GM19351 (cell line): ENCODE results near the gene OSBPL5.

Source experiments
- ATAC-seq: cut with Tn5 transposase; IDR thresholded peaks from one replicate; pipeline ENCODE4 v1.9.1; 2021; ENCODE audit warnings: mild to moderate bottlenecking, moderate library complexity; ENCODE audit not compliant: unreplicated experiment

The OSBPL5 gene

GRCh38 chr11:3135481-3136440, 29.3 kb downstream of the OSBPL5 start:
- ATAC-seq, result no peak

DNA sequence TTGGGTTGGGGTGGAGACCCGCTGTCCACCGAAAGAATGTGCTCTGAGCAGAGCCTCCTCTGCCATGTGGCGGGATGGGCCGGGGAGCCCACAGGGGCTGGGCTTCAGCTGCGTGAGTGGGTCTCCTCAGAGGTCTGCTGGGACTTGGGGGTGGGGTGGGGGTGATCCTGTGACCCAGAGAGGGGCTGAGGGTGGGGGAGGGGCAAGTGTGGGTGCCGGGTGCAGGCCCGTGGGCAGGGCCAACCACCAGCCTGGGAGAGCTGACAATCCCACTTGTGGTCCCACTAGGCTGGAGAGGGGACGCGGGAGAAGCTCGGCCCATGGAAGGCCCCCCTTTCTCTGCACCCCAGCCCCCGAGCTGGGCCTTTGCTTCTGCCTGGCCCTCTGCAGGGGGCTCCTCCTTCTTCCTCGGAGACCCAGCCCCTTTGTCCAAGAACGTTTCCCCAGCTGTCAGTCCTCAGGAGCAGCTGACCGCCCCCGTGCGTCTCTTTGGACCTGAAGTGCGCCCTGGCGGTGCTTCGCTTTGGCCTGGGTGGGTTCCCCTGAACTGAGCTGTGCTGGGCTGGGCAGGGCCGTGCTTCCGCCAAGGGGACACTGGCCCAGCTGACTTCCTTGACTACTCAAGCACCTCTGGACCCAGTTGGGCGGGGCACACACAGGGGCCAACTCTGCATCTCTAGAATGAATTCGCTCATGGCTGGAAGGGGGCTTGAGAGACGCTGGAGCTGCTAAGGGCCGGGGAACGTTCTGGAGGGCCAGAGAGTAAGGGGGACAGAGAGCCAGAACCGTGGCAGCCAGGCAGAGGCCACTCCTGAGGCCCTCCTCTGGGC, 30.2 kb downstream of the OSBPL5 start:
- ATAC-seq, result no peak

DNA sequence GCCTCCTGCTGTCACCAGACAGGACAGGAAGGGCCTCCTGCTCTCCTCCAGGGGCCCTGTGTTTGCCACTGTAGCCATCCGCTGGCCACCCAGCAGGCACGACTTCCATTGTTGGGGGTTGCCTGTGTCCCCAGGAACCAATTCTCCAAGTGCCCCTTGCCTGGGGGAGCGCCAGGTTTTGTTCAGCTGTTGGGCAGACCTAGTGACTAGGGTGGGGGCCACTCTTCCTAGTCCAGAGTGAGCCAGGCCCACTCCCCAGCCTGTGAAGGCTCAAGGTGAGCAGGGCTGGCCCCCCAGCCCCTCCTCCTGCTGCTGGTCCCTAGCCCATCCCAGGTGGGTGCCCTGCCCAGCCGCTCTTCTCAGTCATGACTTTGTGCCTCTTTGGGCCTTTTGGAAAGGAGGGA, 30.9 kb downstream of the OSBPL5 start:
- no peak for ATAC-seq

DNA sequence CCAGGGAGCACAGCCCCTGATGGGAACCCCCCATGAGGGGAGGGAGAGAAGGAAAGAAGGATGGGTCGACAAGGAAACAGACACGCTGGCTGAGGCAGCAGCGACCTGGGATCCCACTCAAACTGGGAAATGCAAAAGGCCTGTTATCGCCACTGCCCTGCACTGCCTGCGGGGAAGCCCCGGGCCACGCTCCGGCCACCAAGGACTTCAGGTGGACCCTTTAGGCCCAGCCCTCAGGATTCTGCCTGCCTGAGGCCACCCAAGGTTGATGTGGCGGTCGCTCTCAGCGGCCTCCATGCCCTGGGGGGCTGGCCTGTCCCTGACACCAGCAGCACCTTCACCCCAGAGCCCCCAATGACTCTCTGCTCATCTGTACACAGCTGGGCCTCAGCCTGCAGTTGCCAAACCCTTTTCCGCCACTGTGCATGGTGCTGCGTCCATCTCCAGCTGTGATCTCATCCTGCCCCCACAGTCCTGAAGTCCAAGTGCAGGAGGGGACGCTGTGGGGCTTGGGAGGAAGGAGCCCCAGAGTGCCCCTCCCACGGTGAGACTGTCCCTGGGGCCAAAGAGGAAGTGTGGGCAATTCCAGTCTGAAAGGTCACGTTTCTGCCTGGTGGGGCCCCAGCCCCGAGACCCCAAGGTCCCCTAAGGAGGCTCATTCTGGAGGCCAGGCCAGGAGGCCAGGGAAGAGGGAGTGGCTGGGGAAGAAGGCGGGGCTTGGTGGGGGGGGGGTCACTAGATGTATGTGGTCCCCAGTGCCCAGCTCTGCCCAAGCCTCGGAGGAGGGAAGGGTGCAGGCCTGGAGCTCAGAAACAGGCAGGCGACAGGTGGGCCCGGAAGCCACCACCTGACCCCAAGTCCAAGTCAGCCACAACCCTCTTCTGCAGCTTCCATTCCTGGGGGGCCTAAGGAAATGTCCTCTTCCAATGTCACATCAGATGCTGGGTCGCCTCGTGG, 31.6 kb downstream of the OSBPL5 start:
- ATAC-seq, result no peak

DNA sequence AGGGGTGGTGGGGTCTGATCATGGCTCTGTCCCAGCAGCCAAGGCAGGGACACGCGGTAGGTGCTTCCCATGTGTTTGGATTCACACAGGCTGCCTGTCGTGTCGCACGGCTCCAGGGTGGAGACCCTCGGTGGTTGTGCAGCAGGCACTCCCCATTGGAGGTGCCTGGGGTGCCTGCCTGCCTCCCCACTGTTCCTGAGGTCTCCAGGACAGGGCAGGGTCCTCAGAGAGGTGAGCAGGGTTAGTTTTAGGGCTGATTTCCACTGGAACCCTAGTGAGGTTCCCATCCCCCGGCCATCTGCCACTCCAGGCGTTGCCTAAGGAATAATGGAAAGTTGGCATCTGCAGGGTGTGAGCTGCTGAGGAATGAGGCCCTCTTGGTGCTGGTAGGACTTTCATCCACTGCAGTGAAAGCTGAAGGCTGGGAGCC, 32.3 kb downstream of the OSBPL5 start:
- ATAC-seq, result no peak

DNA sequence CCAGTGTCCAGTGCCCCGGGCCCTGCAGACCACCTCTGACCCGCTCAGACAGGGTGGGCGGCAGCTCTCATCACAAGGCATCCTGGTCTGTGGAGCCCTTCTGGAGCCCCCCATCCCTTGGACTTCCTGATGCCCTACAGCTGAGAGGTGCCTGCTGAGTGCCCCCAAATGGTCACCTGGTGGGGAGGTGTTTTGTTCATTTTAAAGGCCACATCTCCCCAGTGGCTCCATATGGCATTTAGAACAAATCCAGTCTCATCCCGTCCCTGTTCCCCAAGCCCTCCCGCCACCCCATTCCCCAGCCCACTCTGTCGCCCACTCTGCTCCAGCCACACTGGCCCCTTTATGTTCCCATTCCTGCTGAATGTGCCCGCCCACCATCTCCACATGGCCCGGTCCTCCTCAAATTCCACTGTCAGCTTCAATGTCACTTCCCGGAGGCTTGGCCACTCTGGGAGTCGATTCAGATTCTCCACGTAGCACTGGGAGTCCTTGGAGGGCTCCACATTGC, 32.8 kb downstream of the OSBPL5 start:
- no peak for ATAC-seq

GRCh38 chr11:3131330-3131941, 33.7 kb downstream of the OSBPL5 start:
- no peak for ATAC-seq

- no peak for ATAC-seq
Observed at GRCh38 chr11:3130269-3131071, 34.6 kb downstream of the OSBPL5 start.

- no peak for ATAC-seq
Observed at GRCh38 chr11:3129591-3130268, 35.4 kb downstream of the OSBPL5 start.

- ATAC-seq, result no peak
Observed at GRCh38 chr11:3129181-3129590, 35.9 kb downstream of the OSBPL5 start.

DNA sequence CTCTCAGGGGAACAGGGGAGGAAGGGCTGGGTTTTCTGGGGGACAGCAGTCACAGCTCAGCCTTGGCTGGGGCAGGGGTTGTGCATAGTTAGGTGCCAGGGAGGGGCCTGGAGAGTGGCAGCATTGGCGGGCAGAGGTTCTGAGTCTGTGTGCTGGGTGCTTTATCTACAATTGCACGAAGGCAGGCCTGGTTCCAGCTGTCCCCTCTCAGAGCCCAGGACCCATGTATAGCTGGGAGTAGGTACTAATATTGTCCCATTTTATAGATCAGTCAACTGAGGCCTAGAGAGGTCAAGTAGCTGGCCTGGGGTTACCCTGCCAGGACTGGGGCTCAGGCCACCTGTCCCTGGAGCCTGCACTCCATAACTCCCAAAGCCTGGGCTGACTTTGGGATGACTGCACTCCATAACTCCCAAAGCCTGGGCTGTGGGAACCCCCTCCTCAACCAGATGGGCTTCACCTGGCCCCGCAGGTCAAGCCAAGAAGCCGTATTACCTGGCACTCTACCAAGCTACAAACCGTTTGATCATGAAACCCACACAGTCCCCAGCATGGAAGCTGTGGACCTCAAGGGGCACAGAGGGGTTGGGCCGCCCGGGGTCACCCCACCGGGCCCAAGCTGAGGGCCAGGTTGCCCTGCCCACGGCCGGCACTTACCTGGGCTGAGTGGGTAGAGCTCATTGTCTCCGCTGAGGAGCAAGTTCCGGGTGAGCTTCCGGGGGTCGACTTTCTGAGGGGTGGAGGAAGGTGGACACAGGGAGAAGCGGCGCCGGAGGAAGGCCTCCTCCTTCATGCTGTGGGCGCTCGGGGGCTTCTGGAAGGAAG, 36.5 kb downstream of the OSBPL5 start:
- no peak for ATAC-seq

DNA sequence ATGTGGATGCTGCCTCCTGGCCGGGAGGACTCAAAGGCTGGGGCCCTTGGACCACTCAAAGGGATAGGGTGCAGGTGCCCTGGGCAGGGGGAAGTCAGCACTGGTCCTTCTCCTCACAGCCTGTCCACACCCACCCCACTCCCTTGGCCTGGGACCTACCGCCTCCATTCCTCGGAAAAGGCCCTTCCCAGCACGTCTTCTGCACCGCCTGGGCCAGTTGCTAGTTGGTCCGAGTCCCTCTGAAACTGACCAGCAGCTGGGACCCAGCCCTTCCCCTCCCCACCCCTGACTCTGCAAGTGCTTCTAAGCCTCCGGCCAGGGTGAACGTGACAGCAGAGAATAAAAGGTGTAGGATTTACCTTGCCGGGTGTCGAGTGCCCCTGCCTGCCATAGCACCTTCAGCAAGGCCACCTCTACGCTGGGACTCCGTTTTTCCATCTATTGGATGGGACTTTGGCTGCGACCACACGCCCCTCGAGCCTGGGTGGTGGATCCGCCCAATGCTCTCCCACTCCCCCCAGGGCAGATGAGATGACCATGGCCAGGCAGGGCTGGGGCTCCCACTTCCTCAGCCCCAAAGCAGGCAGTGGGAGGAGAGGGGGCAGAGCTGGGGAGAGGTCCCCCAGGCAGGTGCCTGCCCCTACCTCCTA, 37.3 kb downstream of the OSBPL5 start:
- ATAC-seq, result no peak

GRCh38 chr11:3126901-3127691, 38.0 kb downstream of the OSBPL5 start:
- ATAC-seq, result no peak

GRCh38 chr11:3126207-3126865, 38.8 kb downstream of the OSBPL5 start:
- ATAC-seq, result no peak

DNA sequence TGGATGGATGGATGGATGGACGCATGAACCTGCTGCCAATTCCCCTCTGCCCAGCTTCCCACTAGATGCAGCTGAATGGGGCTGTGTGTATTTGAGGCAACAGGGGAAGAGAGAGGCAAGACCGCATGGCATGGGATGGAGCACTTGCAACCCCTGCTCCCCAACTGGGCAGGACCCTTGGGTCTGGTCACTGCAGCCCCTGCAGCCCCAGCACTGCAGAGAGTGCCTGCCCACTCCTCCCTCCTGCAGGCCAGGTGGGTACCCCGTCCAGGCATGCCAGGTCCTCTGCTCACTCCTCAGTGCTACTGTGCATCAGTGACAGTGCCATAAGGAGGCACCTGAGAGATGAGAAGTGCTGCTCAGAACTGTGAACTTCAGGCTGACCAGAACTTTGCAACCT, 40.3 kb downstream of the OSBPL5 start:
- ATAC-seq, result no peak
